ENCODE data around the gene RAB41.

DNA sequence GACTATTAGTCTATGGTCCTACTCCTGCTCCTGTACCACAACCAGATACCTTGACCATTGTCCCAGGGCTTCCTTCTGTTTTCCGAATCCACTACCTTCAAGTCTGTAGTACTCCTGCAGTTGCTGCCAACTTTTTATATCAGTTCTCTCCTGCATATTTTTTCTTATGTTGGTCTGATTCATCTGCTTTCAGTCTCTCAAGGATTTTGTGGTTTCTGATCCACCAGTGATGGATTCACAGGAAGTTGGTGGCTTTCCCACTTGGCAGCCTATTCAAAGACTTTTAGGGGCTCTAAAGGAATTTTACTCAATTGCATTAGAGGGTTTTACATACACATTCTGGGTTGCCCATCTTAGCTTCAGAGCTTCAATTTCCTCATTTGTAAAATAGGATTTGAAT is 31.5 kb downstream of the RAB41 start:
- TF ChIP-seq, protein P1, sequence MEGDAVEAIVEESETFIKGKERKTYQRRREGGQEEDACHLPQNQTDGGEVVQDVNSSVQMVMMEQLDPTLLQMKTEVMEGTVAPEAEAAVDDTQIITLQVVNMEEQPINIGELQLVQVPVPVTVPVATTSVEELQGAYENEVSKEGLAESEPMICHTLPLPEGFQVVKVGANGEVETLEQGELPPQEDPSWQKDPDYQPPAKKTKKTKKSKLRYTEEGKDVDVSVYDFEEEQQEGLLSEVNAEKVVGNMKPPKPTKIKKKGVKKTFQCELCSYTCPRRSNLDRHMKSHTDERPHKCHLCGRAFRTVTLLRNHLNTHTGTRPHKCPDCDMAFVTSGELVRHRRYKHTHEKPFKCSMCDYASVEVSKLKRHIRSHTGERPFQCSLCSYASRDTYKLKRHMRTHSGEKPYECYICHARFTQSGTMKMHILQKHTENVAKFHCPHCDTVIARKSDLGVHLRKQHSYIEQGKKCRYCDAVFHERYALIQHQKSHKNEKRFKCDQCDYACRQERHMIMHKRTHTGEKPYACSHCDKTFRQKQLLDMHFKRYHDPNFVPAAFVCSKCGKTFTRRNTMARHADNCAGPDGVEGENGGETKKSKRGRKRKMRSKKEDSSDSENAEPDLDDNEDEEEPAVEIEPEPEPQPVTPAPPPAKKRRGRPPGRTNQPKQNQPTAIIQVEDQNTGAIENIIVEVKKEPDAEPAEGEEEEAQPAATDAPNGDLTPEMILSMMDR (conservative IDR thresholded peaks at IDR 0.05 in 1 of 2, IDR thresholded peaks at IDR 0.05 in 1 of 2; ENCODE audit: low read depth in 1 of 2, low read length in 2 of 2): no peak
- no peak for TF ChIP-seq EZH2 (IDR thresholded peaks at IDR 0.05; ENCODE audit: low read length, missing control alignments)

All from fibroblast of lung (primary cell).